Hepatic stellate cell (primary cell): ENCODE results near the gene KIAA0753.
"Not testable (repeated sequence)": the region's sequence is repeated elsewhere in the genome, so short reads cannot be mapped to it uniquely, and the experiment has no call there.

Source experiments
- DNase-seq: peaks from one replicate; pipeline ENCODE4 v3.0.0; 2011; ENCODE audit warnings: low spot score

KIAA0753 gene

DNA sequence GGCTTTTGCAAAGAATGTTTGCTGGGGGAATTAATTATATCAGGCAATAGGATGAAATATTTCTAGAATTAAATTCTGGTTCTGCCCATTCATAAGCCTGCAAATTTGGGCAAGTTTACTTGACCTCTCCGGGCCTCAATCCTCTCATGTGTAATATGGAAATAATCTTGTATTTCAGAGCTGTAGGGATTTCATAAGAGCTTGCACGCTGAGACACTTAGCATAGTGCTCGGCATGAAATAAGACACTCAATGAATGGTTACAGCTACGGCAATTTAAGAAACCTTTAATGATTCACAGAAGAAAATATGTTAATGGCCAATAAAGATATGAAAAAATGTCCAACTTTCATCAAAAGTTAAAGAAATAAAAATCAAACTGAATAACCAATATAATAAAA lies 43.6 kb downstream of the KIAA0753 start:
- DNase-seq = no peak

DNA sequence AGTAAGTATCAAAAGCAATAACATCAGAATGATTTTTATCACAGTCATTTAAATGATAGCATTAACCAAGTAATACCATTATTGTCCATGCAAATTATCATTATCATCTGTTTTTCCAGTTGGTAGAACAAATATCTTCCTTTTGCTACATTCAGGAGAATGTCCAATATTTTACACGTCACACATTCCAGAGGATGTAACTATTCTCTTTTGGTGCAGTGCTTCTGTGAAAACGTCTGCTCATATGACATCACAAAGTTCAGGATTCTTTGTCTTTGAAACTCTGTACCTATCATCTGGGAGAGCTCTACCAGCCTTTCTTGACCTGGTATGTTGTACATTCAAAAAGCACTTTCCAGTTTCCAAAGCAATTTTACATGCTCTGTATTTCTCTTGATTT lies 44.0 kb downstream of the KIAA0753 start:
- DNase-seq = no peak

DNA sequence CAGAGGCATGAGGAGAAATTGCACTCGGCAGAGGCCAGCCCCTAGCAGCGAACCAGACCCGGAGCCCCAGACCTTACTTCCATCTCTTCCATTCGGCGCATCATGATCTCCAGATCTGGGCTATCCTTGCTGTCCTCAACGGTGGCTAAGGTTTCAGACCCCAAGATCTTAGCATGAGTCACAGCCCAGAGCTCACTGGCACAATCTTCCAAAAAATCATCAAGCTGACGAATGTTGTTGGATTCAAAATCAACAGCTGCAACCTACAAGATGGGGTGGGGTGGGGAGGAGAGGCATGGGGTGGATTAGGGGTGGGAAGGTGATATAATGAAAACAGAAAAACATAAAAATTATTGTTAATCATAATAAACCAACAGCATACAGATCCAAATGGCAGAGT lies 44.4 kb downstream of the KIAA0753 start:
- DNase-seq = no peak

GRCh38 chr17:6593371-6593770 lies 47.1 kb downstream of the KIAA0753 start:
- not testable (repeated sequence) for DNase-seq

GRCh38 chr17:6592173-6592572 lies 48.3 kb downstream of the KIAA0753 start:
- DNase-seq = no peak

GRCh38 chr17:6591599-6592158 lies 48.8 kb downstream of the KIAA0753 start:
- no peak for DNase-seq

DNA sequence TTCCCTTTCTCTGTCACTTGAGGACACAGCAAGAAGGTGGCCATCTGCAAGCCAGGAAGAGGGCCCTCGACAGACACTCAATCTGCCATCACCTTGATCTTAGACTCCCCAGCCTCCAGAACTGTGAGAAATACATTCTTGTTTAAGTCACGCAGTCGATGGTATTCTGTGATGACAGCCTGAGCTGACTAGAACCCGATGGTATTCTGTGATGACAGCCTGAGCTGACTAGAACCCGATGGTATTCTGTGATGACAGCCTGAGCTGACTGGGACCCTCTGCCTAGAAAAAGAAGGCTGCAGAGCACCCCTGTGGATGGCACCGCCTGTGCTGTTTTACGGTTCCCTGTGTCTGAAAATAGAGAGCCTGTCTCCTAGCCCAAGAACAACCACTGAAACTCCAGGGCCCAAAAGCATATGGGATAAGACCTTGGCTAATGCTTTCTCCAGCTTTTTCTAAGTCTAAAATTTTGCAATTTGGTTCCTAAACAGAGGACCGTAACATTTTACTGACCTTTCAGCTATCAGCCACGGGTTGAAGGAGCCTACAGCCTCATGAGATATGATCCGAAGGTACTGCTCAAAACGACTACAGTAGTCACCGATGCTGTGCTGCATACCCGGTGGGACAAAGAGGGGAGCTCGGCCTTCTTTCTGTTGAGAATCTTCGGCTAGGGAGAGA lies 51.1 kb downstream of the KIAA0753 start:
- DNase-seq = no peak

- DNase-seq = no peak
Observed at GRCh38 chr17:6588165-6588564, 52.3 kb downstream of the KIAA0753 start.

DNA sequence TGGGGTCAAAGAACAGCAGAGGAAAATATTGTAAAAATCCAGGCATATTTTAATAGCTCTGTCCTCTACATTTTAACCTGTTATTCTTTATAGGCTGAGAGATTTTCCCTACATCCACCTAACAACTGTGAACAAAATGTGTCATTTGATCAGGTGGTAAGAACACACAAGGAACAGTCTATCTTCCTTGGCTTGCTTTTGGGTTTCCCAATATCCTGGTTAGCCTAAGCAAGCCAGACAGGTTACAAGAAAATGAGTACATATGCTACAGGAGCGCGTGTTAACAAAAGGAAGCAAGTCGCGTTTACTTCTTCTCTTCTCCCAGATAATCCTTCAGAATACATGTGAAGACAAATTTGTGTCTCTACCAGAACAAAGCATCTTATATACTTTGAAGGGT lies 53.2 kb downstream of the KIAA0753 start:
- no peak for DNase-seq

DNA sequence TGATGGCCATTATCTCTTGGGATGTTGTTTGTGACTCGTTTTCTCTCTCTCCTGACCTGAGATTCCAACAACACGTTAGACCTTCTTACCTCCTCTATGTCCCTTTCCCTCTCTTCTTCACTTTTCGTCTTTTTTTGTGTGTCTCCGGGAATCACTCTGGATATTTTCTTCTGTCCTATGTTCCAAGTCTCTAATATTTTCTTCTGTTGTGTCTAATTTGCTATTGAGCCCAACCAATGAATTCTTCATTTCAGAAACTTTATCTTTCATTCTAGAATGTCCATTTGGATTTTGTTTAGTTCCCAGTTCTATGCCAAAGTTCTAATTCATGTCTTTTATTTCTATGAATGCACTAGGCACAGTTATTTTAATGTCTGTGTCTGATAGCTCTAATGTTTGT lies 57.1 kb downstream of the KIAA0753 start:
- DNase-seq = no peak

GRCh38 chr17:6580625-6581024 lies 59.9 kb downstream of the KIAA0753 start:
- DNase-seq = no peak

GRCh38 chr17:6578491-6578890 lies 62.0 kb downstream of the KIAA0753 start:
- DNase-seq = no peak

DNA sequence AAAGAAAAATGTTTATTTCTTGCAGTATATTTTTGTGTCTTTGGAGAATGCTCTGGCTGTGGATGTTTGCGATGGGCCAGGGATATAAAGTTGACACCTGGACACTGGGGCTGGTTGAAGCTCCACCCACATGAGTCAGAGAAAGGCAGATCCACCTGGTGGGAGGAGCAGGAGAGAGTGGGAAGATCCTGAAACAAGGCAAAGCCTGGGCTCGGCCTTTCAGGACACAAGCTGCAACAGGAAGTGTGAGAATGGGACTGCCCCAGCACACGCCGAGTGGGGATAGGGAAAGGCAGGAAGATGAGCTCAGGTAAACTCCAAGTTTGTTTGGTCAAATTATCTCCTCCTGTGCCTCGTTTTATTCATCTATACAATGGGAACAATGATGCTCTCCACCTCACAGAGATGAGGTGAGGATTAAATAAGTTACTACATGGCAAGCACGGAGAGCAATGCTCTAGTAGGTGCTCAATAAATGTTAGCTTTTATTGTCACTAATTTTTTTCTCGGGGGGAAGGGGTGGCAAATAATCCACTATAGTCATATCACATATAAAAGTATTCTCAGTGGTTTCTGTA lies 62.7 kb downstream of the KIAA0753 start:
- DNase-seq = no peak

GRCh38 chr17:6576038-6576785 lies 64.3 kb downstream of the KIAA0753 start:
- DNase-seq = no peak

DNA sequence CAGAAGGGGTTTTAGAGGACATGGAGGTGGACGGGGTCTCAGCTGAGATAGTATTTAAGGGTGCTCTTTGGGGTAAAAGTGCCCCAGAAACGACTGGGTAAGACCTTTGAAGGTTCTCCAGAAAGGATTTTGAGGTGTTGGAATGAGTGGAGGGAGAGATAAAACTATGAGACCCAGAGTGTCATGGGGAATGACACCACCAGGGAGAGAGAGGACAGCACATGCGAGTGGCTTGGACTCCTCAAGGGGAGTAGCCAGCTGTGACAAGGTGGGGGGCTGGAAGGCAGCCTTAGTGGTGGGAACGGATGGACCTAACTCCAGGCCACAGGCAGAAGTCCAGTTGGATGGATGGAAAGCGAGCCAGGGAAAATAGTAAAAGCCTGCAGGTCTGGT lies 64.9 kb downstream of the KIAA0753 start:
- DNase-seq = no peak

GRCh38 chr17:6574687-6575595 lies 65.6 kb downstream of the KIAA0753 start:
- DNase-seq = peak; percentile 60

GRCh38 chr17:6573982-6574686 lies 66.4 kb downstream of the KIAA0753 start:
- no peak for DNase-seq

DNA sequence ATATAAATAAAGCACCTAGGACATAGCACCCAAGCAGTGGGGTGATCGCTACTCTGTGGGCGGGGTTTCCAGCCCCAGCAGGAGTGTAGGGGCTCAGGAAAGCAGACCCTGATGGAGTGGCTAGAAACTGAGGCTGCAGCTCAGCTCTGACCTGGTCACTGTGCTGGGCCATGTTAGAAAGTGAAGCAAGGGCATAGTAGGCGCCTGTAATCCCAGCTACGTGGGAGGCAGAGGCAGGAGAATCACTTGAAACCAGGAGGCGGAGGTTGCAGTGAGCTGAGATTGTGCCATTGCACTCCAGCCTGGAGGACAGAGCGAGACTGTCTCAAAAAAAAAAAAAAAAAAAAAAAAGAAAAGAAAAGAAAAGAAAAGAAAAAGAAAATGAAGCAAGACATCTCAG lies 67.0 kb downstream of the KIAA0753 start:
- DNase-seq = not testable (repeated sequence)

- no peak for DNase-seq
Observed at GRCh38 chr17:6572972-6573370, 67.5 kb downstream of the KIAA0753 start.

- no peak for DNase-seq
Observed at GRCh38 chr17:6571452-6571781, 69.1 kb downstream of the KIAA0753 start.

DNA sequence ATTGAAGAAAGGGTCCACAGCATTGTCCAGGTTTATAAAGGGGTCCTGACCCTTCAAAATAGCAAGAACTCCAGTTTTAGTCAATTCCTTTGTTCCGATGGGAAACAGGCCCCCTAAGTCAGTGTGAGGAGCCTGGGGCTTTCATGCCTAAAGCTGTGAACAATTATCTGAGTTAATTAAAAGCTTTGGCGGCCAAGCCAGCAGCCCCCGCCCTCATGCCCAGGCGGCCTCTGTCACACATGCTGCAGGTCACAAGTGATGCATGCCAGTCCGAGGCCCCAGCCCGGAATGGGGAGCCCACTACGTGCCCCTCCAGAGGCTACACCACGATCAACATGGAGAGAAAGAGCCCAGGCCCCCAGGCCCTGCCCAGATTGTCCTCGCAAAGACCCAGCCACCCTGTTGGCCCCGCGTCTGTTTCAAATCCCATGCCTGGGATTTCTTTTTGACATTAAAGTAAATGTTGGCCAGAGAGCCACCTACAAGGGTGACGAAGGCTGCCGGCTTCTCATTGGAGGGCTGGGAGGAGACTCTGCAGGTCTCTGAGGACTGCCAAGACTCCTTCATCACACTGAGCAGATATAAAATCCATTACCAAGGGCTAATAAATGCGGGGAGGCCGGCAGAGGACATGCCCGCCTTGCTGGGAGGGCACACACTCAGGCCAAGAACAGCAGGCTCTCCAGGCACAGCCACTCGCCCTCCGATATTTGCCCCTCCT lies 69.6 kb downstream of the KIAA0753 start:
- DNase-seq = no peak
